Small intestine (tissue), 7 donors: Measurements from ENCODE around the gene MUSK. TPM values are rescaled to one million over a fixed set of nuclear protein-coding genes. Genes with fewer than 3 reads are reported as not detected.

Source experiments
- DNase-seq, 2 donors: peaks; one replicate each; pipeline versions ENCODE4 v3.0.0 to v3.0.0-alpha.2; 2013
- FAIRE-seq: peaks from 2 replicates; lab custom pipeline; 2012; peaks lifted over from hg19 to GRCh38; lab: Jason Lieb, UNC
- H3K27ac ChIP-seq, 3 donors: one replicate each; pipeline ENCODE4 v1.5.1; 2013; ENCODE audit warnings: low read length in 2 of 3, mild to moderate bottlenecking in 2 of 3, control low read depth in 1 of 3, inconsistent platforms in 1 of 3, low read depth in 1 of 3, moderate library complexity in 1 of 3
- H3K27me3 ChIP-seq, 3 donors: one replicate each; pipeline ENCODE4 v1.6.1; 2013; ENCODE audit warnings: low read length in 3 of 3, inconsistent platforms in 1 of 3; ENCODE audit not compliant: control insufficient read depth in 3 of 3, insufficient read depth in 3 of 3
- H3K36me3 ChIP-seq, 3 donors: one replicate each; pipeline ENCODE4 v1.6.1; 2013; ENCODE audit warnings: low read length in 3 of 3, inconsistent platforms in 1 of 3, low read depth in 1 of 3, mild to moderate bottlenecking in 1 of 3, moderate library complexity in 1 of 3; ENCODE audit not compliant: control insufficient read depth in 3 of 3, insufficient read depth in 2 of 3
- H3K4me1 ChIP-seq, 3 donors: one replicate each; pipeline ENCODE4 v1.6.1; 2013; ENCODE audit warnings: low read length in 2 of 3, inconsistent platforms in 1 of 3, low read depth in 1 of 3, mild to moderate bottlenecking in 1 of 3, moderate library complexity in 1 of 3; ENCODE audit not compliant: control insufficient read depth in 3 of 3, insufficient read depth in 2 of 3
- H3K4me3 ChIP-seq, 3 donors: one replicate each; pipeline ENCODE4 v1.5.1; 2013; ENCODE audit warnings: low read length in 3 of 3, control low read depth in 1 of 3, inconsistent platforms in 1 of 3, low read depth in 1 of 3, mild to moderate bottlenecking in 1 of 3, moderate library complexity in 1 of 3
- H3K9me3 ChIP-seq, 2 donors: one replicate each; pipeline ENCODE4 v1.6.1; 2013; ENCODE audit warnings: low read depth in 1 of 2, low read length in 1 of 2; ENCODE audit not compliant: control insufficient read depth in 2 of 2, insufficient read depth in 1 of 2
- WGBS, 3 donors: extraction: QIAGEN DNeasy Blood & Tissue Kit; methylation state at CpG; one replicate each; pipeline ENCODE4 v1.1.7; 2013; 5-methylcytosine and 5-hydroxymethylcytosine counted together
- polyA plus RNA-seq, 4 donors: library from polyadenylated mRNA; stranded (reverse) in 3 of 4; unstranded in 1 of 4; fragments of 200-250 nt in 3 of 4; fragments of 120-200 nt in 1 of 4; gene quantifications; one replicate each; pipeline versions ENCODE4 v1.2.1 to v1.2.3, GENCODE V29; 2013
- donor health status: healthy with polysubstance abuse.
- donor health status: control.
- donor health status: control.
- donor health status: Bipolar disorder and iron deficiency.
- donor health status: healthy.

MUSK gene
- polyA plus RNA-seq, 4 donors = 0.54 to 1.9 (median 1.2) TPM; not detected in 1

GRCh38 chr9:110744715-110745384 lies 76.3 kb downstream of the MUSK start:
- 38 to 47% (median 43%) methylated on average over 4 of the region's 4 CpGs for WGBS, 3 donors
- FAIRE-seq = no peak

GRCh38 chr9:110745676-110746075 lies 77.1 kb downstream of the MUSK start:
- DNase-seq (no peak), FAIRE-seq (no peak)
- no peaks in the 10 kb centered on the region for H3K27me3 ChIP-seq
- H3K9me3 ChIP-seq = no peaks in the 10 kb centered on the region
- WGBS, 3 donors = 16 to 39% (median 38%) methylated on average over 1 of the region's 1 CpG
- peaks cover 0 to 4% (median 2%) of the 10 kb centered on the region in 3 donors for H3K4me1 ChIP-seq
- H3K36me3 ChIP-seq = no peaks in the 10 kb centered on the region
- peak overlapping the region in 1 of 3 donors; percentile 66 for H3K27ac ChIP-seq
- H3K4me3 ChIP-seq = no peak overlapping the region

More at GRCh38 chr9:110744715-110745384, 76.3 kb downstream of the MUSK start:
- H3K4me3 ChIP-seq = no peak overlapping the region
- DNase-seq = peak in 1 of 2 donors; percentile 5
- H3K4me1 ChIP-seq = peaks cover 0 to 4% (median 2%) of the 10 kb centered on the region in 3 donors
- peak overlapping the region in 1 of 3 donors; percentile 78 for H3K27ac ChIP-seq
- no peaks in the 10 kb centered on the region for H3K36me3 ChIP-seq
- no peaks in the 10 kb centered on the region for H3K9me3 ChIP-seq
- no peaks in the 10 kb centered on the region for H3K27me3 ChIP-seq

GRCh38 chr9:110746211-110746930 lies 77.8 kb downstream of the MUSK start:
- Histone ChIP-seq H3K4me3 (no peak overlapping the region), H3K4me1 (peaks cover 0 to 4% (median 2%) of the 10 kb centered on the region in 3 donors), H3K36me3 (no peaks in the 10 kb centered on the region), H3K27me3 (no peaks in the 10 kb centered on the region), H3K9me3 (no peaks in the 10 kb centered on the region), H3K27ac (no peak overlapping the region)
- FAIRE-seq (no peak), DNase-seq (no peak)
- WGBS, 3 donors = 73 to 79% (median 75%) methylated on average over 4 of the region's 4 CpGs

- DNase-seq (peak in 1 of 2 donors; percentile 55), FAIRE-seq (no peak)
- peaks cover 0 to 4% (median 2%) of the 10 kb centered on the region in 3 donors for H3K4me1 ChIP-seq
- WGBS, 3 donors = 23 to 53% (median 33%) methylated on average over 5 of the region's 5 CpGs
- no peaks in the 10 kb centered on the region for H3K36me3 ChIP-seq
- H3K27me3 ChIP-seq = no peaks in the 10 kb centered on the region
- no peak overlapping the region for H3K27ac ChIP-seq
- H3K9me3 ChIP-seq = no peaks in the 10 kb centered on the region
- no peak overlapping the region for H3K4me3 ChIP-seq
These were observed 79.8 kb downstream of the MUSK start for GRCh38 chr9:110748251-110748893.

GRCh38 chr9:110750272-110750671 lies 81.7 kb downstream of the MUSK start:
- FAIRE-seq (no peak), DNase-seq (no peak)
- H3K27ac ChIP-seq = no peak overlapping the region
- WGBS, 3 donors = 72 to 94% (median 81%) methylated on average over 1 of the region's 1 CpG
- peaks cover 0 to 4% (median 0%) of the 10 kb centered on the region in 3 donors for H3K4me1 ChIP-seq
- H3K4me3 ChIP-seq = no peak overlapping the region
- H3K27me3 ChIP-seq = no peaks in the 10 kb centered on the region
- no peaks in the 10 kb centered on the region for H3K9me3 ChIP-seq
- H3K36me3 ChIP-seq = no peaks in the 10 kb centered on the region

GRCh38 chr9:110751971-110752370 lies 83.4 kb downstream of the MUSK start:
- Histone ChIP-seq H3K9me3 (no peaks in the 10 kb centered on the region), H3K27me3 (no peaks in the 10 kb centered on the region), H3K27ac (no peak overlapping the region), H3K4me1 (no peaks in the 10 kb centered on the region), H3K36me3 (no peaks in the 10 kb centered on the region), H3K4me3 (no peak overlapping the region)
- DNase-seq (no peak), FAIRE-seq (no peak)
- WGBS, 3 donors = 76 to 90% (median 82%) methylated on average over 4 of the region's 4 CpGs

GRCh38 chr9:110752766-110753165 lies 84.2 kb downstream of the MUSK start:
- Histone ChIP-seq H3K4me3 (no peak overlapping the region), H3K27ac (no peak overlapping the region), H3K9me3 (no peaks in the 10 kb centered on the region), H3K27me3 (no peaks in the 10 kb centered on the region), H3K4me1 (no peaks in the 10 kb centered on the region), H3K36me3 (no peaks in the 10 kb centered on the region)
- DNase-seq (no peak), FAIRE-seq (no peak)
- 87 to 97% (median 95%) methylated on average over 2 of the region's 2 CpGs for WGBS, 3 donors

GRCh38 chr9:110753731-110754231 lies 85.2 kb downstream of the MUSK start:
- Histone ChIP-seq H3K27ac (no peak overlapping the region), H3K4me3 (no peak overlapping the region), H3K9me3 (no peaks in the 10 kb centered on the region), H3K36me3 (no peaks in the 10 kb centered on the region), H3K4me1 (no peaks in the 10 kb centered on the region), H3K27me3 (no peaks in the 10 kb centered on the region)
- no peak for DNase-seq
- WGBS, 3 donors = 81 to 88% (median 85%) methylated on average over 1 of the region's 1 CpG
- no peak for FAIRE-seq
